Erythroblast (primary cell): ENCODE results near the gene ZNF200.

Experiments
- GATA1 ChIP-seq: IDR thresholded peaks from 2 replicates; pipeline ENCODE4 v1.6.1; 2011; ENCODE audit warnings: low read depth, mild to moderate bottlenecking, control low read depth, low read length, moderate library complexity
- POLR2A ChIP-seq: IDR thresholded peaks from 2 replicates; pipeline ENCODE4 v1.6.1; 2011; ENCODE audit warnings: mild to moderate bottlenecking, low read length

DNA sequence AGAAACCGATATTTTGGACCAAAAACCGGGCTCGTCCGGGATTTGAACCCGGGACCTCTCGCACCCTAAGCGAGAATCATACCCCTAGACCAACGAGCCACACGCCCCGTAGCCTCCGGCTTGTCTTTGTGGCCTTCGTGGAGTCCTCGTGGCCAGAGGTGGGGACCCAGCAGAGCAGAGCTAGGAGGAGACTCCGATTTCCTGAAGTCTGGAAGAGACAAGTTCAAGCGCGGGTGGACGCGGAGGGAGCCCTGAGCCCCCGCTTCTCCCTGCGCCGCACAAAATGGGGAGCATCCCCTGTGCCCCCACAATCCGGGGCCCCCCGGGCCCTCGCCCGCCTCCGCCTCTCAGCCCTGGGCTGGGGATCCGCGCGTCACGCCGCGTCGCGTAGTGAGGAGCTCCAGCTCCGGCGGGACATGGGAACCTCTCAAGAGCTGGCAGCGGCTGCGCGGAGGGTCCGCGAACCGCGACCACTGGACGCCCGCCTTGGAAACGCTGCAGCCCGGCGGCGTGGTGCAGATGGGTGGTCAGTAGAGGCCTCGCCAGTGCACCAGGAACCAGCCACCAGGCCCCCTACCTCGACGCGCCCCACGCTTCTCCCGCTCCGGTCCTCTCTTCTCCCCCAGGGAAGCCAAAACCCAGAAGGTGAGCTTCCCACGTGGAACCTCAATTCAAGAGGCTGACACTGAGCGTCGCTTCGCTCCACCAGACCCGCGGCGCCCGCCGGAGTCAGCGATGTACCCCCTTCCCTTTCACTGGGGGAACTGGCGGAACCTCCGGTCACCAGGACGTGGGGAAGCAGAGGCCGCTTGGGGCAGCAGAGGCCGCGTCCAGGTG is 52.1 kb downstream of the ZNF200 start:
- TF ChIP-seq POLR2A, result no peak
- TF ChIP-seq GATA1, result no peak
